Stimulated activated CD4-positive, alpha-beta T cell treated with anti-CD3 and anti-CD28 coated beads, Interleukin-1b, Interleukin-23, amount 100 ng/mL, for 24 hours (primary cell): ENCODE measurements around the gene LYSMD4.

Source experiments
- DNase-seq, 4 experiments: peaks; one replicate each; pipeline ENCODE4 v3.0.0-alpha.2; 2020; ENCODE audit warnings: low read depth in 4 of 4, low spot score in 1 of 4

The LYSMD4 gene

DNA sequence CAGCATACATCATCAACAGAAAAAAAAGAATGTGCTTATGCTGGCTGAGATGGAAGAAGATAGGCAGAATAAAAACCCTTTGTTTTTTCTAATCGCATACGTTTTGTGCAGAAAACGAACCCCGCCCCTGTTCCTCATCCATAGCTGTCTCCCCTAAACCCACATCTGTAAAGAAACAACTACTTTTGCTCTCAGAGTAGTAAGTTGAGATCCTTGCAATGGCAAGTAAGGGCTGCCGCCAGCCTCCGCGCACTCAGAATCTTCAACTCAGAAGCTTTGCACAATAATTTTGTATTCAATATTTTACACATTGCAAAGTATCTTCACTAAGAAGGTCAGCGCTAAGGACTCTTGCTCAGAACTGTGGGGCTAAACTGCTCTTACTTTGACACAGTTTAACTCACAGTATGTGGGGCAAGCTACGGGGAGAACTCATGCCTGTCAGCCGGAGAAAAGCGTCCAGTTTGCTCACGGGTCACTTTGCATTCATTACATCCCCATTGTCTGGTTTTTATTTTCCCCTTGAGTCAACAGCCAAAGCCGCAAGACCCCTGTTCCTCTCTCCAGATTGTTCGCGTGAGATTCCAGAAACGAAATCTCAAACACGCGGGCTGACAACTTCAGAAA, 1.0 kb downstream of the LYSMD4 start:
- DNase-seq = no peak

DNA sequence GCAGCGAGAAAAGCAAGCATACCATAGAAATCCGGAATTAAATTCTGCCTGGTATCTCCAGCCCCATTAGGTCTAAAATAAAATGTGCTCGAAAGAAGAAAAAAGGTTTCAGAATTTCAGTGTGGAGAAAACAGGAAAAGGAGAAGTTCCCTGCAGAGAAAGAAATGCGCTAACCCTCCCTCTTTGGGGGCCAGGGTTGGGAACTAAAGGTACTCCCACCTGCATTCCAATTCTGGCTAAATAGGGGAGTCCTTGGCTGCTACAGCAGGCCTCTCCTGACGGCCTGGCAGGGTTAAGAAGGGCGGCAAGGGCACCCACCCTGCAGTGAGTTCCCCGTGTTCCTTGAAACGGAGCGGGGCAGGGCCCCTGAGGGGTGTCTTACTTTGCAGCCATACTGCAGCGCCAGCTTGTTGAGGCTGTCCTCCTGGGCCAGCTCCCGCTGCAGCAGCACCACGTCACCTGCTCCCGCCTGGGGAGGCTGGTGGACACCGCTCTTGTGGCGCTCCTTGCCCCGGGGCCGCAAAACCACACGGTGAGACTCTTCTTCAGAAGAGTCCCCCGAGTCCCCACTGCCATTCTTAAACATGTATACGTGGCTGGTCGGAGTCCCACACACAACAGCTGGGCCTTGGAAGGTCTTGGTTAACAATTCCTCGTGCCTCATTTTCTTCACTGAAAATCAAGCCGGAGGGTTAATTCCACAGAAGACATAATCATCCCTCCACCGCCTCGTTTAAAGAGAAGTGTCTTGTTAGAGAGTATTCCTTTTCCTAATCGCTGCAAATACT, 1.7 kb downstream of the LYSMD4 start:
- DNase-seq = no peak

DNA sequence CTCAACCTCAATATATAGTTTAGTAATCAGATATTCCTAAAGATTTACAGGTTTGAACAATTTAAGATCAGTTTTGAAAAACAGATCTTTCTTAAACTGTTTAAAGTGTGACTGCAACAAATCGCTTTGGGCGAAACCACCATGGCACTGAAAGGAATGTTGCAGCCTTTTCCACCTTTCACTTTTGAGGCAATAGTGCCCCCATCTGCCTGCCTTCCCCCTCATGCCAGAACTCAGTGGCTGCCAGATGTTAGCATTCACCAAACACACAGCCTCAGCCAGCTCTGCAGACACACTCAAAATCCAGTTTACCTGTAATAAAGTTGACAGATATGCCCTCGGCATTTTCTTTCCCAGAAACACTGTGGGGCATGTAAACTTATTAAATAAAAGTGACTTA, 3.3 kb downstream of the LYSMD4 start:
- DNase-seq = no peak

DNA sequence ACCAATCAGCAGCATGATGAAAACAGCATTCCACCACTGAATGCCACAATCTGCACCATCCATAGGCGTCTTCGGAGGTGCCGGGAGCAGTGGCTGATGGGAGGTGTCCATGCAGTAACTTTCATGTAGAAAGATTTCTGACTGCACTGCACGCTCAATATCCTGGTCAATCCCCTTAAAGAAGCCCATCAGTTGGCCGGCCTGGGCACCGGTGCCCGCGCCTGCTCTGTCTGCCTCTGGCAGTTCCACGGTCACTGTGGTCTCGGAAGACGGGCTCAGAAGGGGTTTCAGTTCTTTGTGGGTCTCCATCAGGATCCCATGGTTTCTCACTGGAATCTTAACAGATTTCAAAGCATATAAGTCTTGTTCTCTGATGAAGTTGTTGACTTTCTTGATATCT, 3.9 kb downstream of the LYSMD4 start:
- DNase-seq = no peak

DNA sequence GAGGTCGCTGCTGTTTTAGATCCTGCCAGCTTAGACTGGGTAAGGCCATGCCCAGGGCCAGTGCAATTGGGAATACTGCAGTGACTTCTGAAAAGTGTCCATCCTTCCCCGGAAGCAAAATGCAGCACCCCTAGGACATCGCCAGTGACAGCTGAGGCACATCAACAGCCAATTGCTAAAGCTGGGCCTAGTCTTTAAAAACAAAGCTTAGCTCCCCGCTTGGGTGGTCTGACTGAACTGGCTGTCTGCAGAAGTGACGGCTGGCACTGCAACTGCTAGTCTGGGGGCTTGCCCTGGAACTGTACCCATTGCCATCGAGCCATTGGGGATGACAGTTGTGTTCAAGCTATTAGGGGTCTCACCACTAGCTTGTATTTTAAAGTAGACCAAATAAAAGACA, 4.3 kb downstream of the LYSMD4 start:
- DNase-seq = no peak

DNA sequence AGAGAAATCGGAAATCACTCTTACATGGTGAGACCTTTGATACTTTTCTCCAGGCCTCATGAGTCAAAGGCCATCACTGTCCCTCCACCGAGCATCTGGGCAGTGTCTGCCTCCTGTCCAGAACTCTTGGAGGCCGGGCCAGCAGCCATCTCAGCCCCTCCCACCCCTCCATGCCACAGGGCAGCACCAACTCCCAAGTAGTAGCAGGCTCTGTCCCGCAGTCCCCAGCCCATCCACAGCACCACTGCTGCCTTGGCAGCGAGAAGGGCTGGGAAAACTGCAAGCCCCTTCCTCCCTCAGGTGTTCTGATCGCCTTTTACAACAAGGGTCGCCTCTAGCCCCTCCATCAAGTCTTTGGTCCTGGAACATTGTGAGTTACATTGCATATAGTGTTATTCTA, 5.5 kb downstream of the LYSMD4 start:
- DNase-seq = no peak

DNA sequence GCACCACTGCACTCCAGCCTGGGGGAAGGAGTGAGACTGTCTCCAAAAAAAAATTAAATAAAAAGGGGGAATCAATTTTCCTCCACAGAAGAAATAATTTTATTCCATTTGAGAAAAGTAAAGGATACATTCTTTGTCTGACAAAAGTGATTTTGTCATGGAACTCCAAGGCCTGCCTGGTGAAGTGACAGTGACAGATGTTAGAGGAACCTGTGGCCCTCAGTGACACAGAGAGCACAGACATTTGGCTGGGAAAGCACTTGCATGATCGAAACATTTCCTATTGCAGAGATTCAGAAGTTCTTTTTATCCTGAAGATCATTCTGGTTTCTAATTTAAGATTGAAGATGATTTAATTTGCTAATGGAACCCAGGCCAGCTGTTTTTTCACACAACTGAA, 5.9 kb downstream of the LYSMD4 start:
- DNase-seq = no peak

DNA sequence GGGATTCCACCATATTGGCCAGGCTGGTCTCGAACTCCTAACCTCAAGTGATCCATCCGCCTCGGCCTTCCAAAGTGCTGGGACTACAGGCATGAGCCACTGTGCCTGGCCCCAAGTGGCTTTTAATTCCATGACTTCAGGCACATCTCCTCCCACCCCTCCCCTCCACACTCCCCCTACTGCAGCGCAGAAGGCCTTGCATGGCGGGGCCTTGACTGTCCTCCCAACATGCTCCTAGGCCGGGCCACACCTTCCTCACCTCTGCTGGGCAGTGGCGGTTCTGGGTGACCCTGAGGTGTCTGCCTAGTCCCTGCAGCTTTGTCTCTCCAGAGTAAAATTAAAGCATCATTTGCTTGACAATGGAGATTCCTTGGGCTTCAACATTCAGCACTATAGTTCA, 6.9 kb downstream of the LYSMD4 start:
- DNase-seq = no peak

DNA sequence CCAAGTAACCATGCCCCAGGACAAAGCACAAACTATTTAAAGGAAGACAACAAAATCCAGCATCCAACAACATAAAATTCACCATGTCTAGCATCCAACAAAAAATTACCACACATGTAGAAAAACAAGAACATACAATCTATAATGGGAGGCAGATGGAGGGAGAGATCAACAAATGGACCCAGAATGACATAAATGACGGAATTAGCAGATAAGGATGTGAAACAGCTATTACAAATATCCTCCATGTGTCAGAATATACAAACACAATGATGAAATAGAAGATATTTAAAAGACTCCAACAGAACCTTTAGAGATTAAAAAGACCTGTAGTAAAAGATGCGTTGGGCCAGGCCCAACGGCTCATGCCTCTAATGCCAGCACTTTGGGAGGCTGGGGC, 10.8 kb downstream of the LYSMD4 start:
- DNase-seq = no peak

DNA sequence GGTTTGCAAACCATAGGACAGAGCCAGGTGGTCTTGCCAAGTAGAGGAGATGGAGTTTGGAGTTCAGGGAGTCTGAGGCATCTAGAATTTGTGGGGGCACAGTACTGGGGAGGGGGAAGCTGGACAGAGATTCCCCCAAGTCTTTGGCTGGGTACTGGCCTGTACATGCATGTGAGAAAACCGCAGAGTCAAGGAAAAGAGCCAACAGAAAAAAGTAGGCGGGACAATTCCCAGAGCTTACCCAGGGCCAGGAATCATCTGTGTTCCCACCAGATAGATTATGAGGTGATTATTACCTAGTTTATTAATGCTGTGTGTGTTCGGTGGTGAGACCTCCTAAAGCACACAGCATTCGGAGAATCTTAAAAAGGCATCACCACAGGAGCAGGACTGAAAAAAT, 11.3 kb downstream of the LYSMD4 start:
- no peak for DNase-seq

DNA sequence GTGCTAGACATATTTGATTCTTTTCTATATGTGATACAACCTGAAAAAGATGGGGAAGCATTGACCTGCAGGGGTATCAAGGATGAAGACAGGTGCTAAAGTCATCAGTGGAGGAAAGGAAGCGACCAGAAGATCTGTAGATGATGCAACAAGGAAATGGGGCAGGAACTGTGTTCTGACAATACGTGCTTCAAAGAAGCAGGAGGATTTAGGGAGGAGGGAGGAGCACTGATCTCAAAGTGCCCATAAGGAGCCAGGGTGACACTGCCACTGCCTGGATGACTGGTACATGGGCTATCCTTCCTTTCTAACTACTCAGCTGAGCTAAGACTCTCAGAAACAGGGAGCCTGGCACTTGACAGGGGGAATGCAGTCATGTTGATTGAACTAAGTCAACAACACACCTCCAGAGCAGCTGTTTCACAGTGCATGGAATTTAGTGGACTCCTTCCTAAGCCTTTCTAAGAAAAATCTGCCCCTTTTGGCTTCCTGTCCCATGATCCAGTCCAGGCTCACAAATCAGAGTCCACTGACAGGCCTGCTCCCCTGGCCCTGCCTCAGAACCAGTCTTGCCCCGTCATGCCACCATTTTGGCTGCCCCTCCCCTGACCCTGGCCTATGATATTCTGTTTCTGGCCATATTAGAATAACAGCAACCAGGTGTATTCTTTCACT, 12.0 kb downstream of the LYSMD4 start:
- DNase-seq = no peak

DNA sequence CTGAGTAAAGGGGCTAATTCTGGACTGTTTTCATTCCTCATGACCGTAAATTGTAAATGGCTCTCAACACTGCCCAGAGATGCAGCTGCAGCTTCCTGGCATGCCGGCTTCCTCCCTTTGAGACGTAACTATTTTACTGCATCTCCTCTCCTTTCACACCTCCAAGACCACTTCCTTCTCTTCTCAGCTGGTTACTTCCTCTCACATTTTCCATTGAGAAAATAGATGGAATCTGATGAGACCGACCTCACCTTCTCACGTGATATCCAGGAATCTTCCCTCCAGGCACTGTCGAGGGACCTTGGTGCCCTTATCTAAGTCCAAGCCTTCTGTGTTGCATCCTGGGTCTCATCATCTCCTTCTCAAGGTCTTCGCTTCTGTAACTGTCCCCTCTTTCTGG, 12.7 kb downstream of the LYSMD4 start:
- no peak for DNase-seq

DNA sequence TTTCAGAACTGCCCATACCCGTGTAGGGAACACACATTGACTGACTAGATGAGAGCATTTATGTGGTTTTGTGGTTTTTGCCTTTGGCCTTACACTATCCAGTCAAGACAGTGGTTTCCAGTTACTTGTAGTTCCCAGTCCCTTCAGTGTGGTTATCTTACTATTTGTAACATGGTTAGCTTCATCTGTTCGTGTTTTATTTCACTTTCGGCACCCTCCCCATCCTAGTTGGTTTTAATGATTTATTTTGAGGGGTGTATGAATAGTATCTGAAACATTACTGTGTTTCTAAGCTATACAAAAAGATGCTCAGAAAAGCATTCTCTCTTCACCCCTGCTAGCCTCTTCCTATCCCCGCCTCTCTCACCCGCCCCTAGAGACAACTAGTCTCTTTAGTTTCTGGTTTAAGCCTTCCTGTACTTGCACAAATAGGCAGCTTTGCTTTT, 14.1 kb downstream of the LYSMD4 start:
- DNase-seq = no peak

DNA sequence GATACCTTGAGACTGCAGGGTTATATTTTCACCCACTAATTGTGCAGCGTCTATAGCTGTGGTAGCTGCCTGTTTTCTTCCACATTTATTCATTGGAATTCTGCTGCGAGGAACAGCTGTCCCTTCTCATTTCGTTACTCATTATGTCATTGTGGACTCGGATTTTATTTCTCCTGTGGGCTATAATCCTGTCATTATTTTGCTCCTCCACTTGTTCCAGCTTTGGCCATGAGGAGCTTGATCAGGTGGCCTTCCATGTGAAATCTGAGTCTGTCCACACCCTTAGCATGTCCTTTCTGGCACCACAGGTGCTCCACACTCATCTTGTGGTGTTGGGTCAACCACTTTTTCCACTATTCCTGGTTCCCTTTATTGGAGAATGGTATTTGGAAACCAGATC, 14.8 kb downstream of the LYSMD4 start:
- DNase-seq = no peak

DNA sequence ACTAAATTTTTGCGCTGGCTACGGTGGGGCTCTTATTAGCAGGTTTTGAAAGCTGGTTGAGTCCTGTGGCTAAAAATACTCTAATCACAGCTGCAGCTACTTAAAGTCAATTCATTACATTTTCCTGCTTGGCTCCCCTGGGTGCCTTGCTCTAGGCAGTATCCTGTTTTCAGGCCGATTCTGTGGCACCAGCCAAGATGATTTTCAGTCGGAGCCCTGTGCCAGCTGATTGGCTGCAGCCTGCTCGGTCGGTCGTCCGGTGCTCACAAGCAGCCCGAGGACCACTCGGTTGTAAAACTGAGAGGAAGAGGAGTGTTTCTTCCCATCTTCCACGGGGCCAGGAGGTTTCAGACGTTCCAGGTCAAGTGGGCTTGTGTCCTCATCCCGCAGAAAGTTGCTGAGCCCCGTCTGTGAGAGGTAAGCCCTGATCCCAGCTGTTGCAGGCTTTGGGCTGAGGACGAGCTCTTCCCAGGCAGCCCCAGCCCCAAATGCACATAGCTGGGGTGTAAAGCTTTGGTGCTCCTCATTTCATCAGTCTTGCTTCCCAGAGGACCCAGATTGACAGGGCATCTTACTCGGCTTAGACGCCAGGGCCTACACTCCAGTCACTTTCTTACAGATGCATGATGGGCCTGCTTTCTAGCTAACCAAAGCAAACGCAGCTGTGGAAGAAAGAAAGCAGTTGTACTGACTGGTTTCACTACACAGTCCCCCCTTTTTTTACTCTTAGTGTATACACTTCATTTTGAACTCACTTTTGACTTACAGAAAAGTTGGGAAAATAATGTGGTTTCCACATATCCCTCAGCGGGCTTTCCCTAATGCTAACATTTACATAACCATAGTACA, 15.9 kb downstream of the LYSMD4 start:
- DNase-seq = no peak

DNA sequence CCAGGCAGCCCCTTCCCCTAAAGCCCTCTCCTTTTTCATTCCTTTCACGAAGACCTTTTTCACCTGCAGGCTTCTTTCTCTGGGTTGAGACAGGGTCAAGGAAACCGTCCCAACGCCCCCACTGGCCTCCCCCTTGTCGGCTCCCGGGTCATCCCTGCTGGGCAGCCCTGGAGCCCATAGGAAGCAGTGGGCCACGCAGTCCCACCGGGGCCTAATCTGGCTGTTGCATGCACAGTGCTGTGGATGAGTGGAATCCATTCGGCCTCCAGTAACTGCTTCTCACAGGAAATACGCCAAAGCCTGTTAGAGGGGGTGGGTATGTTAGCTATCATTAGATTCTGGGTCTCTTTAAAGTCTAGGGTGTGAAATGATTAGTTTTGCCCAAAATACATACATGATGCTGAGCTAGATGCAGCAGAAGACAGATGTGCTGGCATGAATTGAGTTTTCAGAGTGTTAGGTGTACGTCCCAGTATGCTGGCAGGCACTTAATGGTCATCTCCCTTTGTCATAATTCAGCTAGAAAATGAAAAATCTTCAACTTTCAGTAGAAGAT, 16.6 kb downstream of the LYSMD4 start:
- no peak for DNase-seq

DNA sequence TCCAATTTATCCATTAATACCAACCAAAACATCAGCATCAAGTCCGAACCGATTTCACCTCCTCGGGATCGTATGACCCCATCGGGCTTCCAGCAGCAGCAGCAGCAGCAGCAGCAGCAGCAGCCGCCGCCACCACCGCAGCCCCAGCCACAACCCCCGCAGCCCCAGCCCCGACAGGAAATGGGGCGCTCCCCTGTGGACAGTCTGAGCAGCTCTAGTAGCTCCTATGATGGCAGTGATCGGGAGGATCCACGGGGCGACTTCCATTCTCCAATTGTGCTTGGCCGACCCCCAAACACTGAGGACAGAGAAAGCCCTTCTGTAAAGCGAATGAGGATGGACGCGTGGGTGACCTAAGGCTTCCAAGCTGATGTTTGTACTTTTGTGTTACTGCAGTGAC, 20.8 kb downstream of the LYSMD4 start:
- no peak for DNase-seq

DNA sequence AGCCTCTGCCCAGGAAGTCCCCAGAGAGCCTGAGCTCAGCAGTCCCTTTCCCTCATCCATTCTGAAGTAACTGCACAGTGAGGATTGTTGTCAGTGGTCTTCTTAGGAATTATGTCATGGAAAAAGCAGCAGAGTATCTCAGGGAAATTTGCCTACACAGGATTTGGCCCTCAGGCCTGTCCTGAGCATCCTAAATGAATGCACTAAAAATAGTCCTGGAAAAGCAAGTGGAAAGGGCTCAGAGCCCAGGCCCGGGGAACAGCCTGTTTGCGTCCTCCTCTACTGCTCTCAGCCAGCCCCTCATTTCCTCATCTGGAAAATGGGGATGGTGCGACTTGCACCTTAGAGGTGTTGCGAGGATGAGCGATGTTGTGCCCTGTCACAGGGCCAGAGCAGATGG, 21.6 kb downstream of the LYSMD4 start:
- no peak for DNase-seq

DNA sequence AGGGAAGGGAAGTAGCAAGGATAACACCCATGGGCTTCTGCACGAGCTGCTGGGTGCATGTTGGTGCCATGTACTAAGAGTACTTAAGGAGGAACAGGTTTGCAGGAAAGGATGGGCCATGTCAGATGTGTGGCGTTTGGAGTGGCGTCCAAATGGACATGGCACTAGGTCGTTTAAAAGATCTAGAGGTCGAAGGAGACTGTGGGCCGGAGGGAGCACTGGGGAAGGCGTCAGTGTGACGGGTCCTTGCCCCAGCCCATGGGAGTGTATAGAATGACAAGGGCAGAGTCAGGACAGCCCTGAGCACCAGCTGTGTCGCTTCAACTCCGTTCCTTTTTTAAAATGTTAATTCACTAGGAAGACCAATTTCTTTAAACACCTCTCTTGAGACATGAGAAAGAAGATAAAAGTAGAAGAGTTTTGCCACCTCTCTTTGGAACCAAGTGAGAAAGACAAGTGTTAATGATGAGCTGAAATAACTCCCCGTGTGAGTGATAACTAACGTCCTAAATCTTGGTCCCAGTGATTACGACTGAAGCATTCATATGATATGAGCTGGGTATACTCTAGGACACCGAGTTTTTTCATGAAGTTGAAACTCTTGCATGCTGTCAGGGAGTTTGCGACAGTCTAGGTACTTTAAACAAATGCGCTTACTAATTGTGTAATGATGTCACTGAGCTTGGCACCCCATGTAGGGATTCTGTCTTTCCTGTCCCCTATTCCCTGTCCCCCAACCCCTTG, 23.8 kb downstream of the LYSMD4 start:
- no peak for DNase-seq

DNA sequence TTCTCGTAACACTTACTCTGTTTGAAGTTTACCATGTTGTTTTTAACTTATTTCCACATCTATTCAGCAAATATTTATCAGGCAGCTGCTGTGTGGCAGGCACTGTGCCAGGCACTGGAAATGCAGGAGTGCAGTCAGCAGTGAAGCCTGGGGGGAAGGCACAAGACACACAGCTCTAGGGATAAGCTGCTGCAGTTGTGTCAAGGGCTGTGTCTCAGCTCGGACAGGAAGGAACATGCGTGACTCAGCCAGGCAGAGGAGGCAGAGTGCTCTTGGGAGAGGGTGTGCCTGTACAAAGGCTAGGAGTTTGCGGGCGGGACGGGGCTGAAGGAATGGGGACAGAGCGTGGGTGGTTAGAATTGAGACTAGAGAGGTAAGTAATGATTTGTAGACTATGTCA, 24.7 kb downstream of the LYSMD4 start:
- DNase-seq = no peak
